ENCODE results near the gene RAB35. TPM values are rescaled to one million over a fixed set of nuclear protein-coding genes. Genes with fewer than 3 reads are reported as not detected.

The RAB35 gene
- total and polyA plus RNA-seq, 2 of the 4 experiments (the other 2 are of a cell fraction) = 32.6 to 49.6 TPM

- Histone ChIP-seq H2AFZ (replicated peaks; ENCODE audit: low read length, poor library complexity) (no peak overlapping the region), H2BK5ac (ENCODE audit: low read depth, low read length, poor library complexity, severe bottlenecking) (no peak overlapping the region), H2AK9ac (replicated peaks; ENCODE audit: low read depth, low read length, poor library complexity) (no peak overlapping the region), H3K36me3 (ENCODE audit: control insufficient read depth, insufficient read depth, low read length) (no peaks in the 10 kb centered on the region), H3K9me1 (ENCODE audit: insufficient read depth, low read length) (no peaks in the 10 kb centered on the region), H3K4me2 (ENCODE audit: low read depth, low read length) (no peak overlapping the region), H3K4me1 (ENCODE audit: control insufficient read depth, insufficient read depth, low read length) (no peaks in the 10 kb centered on the region), H4K8ac (ENCODE audit: low read depth in 2 of 2, low read length in 2 of 2) (no peak overlapping the region), H3K9me3 (ENCODE audit: control insufficient read depth, insufficient read depth, low read length) (no peaks in the 10 kb centered on the region), H4K20me1 (ENCODE audit: insufficient read depth, low read length) (no peaks in the 10 kb centered on the region), H2BK120ac (ENCODE audit: low read depth, low read length) (no peak overlapping the region), H4K91ac (ENCODE audit: insufficient read depth, low read depth, low read length) (no peak overlapping the region), H4K5ac (ENCODE audit: low read depth, low read length) (no peak overlapping the region), H3K79me1 (ENCODE audit: low read depth in 1 of 2, low read length in 2 of 2) (no peaks in the 10 kb centered on the region), H2BK15ac (ENCODE audit: low read depth, low read length) (no peak overlapping the region), H2BK20ac (ENCODE audit: low read depth, low read length) (no peak overlapping the region), H3K4me3 (ENCODE audit: insufficient read depth, low read depth, low read length) (no peak overlapping the region), H3K4ac (ENCODE audit: low read depth, low read length) (no peak overlapping the region), H3K9ac (ENCODE audit: low read depth, low read length) (no peak overlapping the region), H3K56ac (ENCODE audit: extremely low read depth, insufficient read depth, low read length) (no peak overlapping the region), H3K27me3 (ENCODE audit: control insufficient read depth, insufficient read depth, low read length) (peaks cover 32% of the 10 kb centered on the region), H2AK5ac (ENCODE audit: low read depth, low read length) (no peak overlapping the region), H3K27ac (ENCODE audit: insufficient read depth, low read length) (no peak overlapping the region), H3K18ac (ENCODE audit: low read depth, low read length) (no peak overlapping the region), H3K14ac (replicated peaks; ENCODE audit: low read depth, low read length) (no peak overlapping the region), H3K23ac (ENCODE audit: low read depth, low read length) (no peak overlapping the region)
- dilution Hi-C loops (cut with HindIII; ENCODE audit: low sequenced_read_pairs, unreplicated experiment) (no loop called here), intact Hi-C loops (cut with micrococcal nuclease) (no loop called here), in situ Hi-C loops (cut with MboI; ENCODE audit: low sequenced_read_pairs) (no loop called here)
- CTCF ChIA-PET = interaction anchor here (1.0 kb wide), 1 partner anchor 10 kb away, joined by 3 read pairs; no protein-coding TSS in a partner anchor
- no TSS peak for BruUV-seq (replicated peaks)
- 60% methylated on average over 2 of the region's 6 CpGs; no CpG with 5 or more reads in 1 of the 2 experiments for WGBS, 2 experiments (ENCODE audit: extremely low coverage in 2 of 2, insufficient read length in 1 of 2)
- no peak for ATAC-seq (ENCODE audit: low read depth)
- DNase-seq = no peak
- POLR2A ChIA-PET (ENCODE audit: unreplicated experiment) = no interaction called here
- TF ChIP-seq MAZ (IDR thresholded peaks at IDR 0.05; ENCODE audit: borderline replicate concordance, low read depth, low read length) (no peak), RFX5 (IDR thresholded peaks at IDR 0.05; ENCODE audit: low read depth, low read length) (no peak), POLR2A (IDR thresholded peaks at IDR 0.05; ENCODE audit: low read depth, low read length) (no peak), SMC3 (IDR thresholded peaks at IDR 0.05; ENCODE audit: low read depth, low read length) (no peak), BHLHE40 (IDR thresholded peaks at IDR 0.05; ENCODE audit: low read depth, low read length) (no peak), NFE2L2 (IDR thresholded peaks at IDR 0.05; ENCODE audit: low read depth, low read length) (no peak), CHD1 (IDR thresholded peaks at IDR 0.05; ENCODE audit: low read depth, low read length) (no peak), RCOR1 (IDR thresholded peaks at IDR 0.05; ENCODE audit: insufficient replicate concordance, low read length) (no peak), MAFK (IDR thresholded peaks at IDR 0.05; ENCODE audit: low read depth, low read length) (no peak), USF2 (IDR thresholded peaks at IDR 0.05; ENCODE audit: low read depth, low read length) (no peak), CEBPB (IDR thresholded peaks at IDR 0.05; ENCODE audit: low read depth, low read length) (no peak)
Measured at GRCh38 chr12:120077260-120077659, 39.3 kb downstream of the RAB35 start.

Measured in IMR-90 (cell line).